ENCODE results near the gene MRPS12. TPM values are rescaled to one million over a fixed set of nuclear protein-coding genes. Genes with fewer than 3 reads are reported as not detected.
A peak's percentile ranks its signal among the peaks of the same experiment; 100 is the strongest.

MRPS12 gene
- total RNA-seq, 2 experiments from 2014 or later: 62.4 to 76.0 TPM

DNA sequence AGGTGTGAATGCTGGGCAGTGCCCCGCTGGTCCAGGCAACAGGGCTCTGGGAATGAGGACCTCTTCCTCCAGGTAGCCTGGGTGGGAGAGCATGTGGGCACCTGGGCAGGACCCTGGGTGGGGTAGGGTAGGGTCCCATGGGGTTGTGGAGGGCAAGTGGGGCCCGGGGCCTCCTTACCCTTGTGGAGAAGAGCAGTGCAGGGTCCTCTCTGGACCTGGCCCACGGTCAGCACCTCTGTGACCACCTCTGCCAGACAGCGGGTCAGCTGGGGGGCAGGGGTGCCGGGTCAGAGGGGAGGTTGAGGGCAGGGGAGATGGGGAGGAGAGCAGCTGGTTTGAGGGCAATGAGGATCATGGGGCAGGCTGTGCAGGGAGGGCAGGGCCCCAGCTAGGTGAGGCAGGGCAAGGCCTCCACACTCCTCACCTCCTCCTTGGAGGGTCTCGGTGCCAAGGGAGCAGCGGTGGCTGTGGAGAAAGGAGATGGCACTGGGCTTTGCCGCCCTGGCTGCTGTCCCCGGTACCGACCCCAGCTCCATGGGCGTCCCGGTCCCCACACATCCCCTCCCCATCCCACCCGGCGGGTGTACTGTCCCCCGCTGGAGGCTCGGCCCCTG lies 19.2 kb upstream of the MRPS12 start:
- intact Hi-C loops (cut with DNase I, micrococcal nuclease): no loop called here
- peaks cover 27% of the 10 kb centered on the region for H3K36me3 Mint-ChIP-seq (ENCODE audit: low read depth)
- H3K4me1 Mint-ChIP-seq: peaks cover 13% of the 10 kb centered on the region
- ATAC-seq (no peak), DNase-seq (no peak)
- no peaks in the 10 kb centered on the region for H3K9me3 Mint-ChIP-seq (ENCODE audit: low read depth)
- H3K4me3 Mint-ChIP-seq: no peak overlapping the region
- H3K27me3 Mint-ChIP-seq: no peaks in the 10 kb centered on the region
- CTCF ChIA-PET: no interaction called here
- POLR2A ChIA-PET: no interaction called here
- no peak overlapping the region for H3K27ac Mint-ChIP-seq

DNA sequence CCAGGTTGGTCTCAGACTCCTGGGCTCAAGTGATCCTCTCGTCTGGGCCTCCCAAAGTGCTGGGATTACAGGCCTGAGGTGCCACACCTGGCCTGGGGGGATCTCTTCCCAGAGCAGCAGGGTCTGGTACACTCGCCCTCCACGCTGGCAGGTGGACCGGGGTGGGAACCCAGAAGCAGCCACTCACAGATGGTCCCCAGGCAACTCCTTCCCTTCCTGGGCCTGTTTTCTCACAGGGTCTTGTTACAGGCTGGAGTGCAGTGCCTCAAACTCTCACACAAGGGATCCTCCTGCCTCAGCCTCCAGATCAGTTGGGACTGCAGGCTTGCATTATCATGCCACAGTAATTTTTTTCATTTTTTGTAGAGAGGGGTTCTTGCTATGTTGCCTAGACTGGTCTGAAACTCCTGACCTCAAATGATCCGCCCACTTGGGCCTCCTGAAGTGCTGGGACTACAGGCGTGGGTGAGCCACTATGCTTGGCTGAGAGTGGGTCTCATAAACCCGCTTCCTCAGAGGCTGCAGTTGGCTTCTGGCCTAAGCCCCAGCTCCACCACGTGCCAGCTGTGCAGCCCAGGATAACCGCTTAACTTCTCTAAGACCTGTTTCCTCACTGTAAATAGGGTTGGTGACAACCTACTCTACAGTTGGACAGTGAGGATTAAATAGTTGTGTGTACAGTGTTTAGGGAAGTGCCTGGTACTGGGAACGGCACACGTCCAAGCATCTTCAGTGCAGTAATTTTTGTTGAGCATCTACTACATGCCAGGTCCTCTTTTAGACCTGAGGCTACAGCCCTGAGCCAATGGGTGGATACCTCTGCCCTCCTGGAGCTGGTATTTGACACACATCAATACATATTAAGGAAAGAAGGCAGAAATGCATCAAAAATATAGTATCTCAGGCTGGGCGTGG lies 17.9 kb upstream of the MRPS12 start:
- H3K4me3 Mint-ChIP-seq: no peak overlapping the region
- CTCF ChIA-PET: no interaction called here
- H3K27ac Mint-ChIP-seq: no peak overlapping the region
- DNase-seq (no peak), ATAC-seq (peak; percentile 28)
- peaks cover 13% of the 10 kb centered on the region for H3K4me1 Mint-ChIP-seq
- peaks cover 17% of the 10 kb centered on the region for H3K36me3 Mint-ChIP-seq (ENCODE audit: low read depth)
- H3K27me3 Mint-ChIP-seq: no peaks in the 10 kb centered on the region
- intact Hi-C loops (cut with DNase I, micrococcal nuclease): no loop called here
- POLR2A ChIA-PET: interaction anchor here (0.5 to 0.6 kb wide), 2 partner anchors 13 to 482 kb away, joined by 3 to 5 read pairs; no protein-coding TSS in a partner anchor
- no peaks in the 10 kb centered on the region for H3K9me3 Mint-ChIP-seq (ENCODE audit: low read depth)

DNA sequence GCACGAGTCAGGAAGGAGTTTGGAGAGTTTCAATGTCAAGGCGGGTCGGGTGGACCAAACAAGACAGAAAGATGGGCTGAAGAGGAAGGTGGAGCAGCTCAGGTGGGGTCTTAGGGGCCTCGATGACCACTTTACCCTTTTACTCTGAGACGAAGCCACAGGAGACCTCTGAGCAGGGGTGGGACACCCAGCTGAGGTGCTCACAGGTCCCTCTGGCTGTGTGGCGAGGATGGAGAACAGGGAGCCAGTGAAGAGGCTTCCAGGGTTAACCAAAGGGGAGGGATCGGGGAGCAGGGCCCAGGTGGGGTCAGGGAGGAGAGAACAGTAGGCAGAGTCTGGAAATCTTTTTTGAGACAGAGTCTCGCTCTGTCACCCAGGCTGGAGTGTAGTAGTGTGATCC lies 16.8 kb upstream of the MRPS12 start:
- no peak for ATAC-seq
- POLR2A ChIA-PET: no interaction called here
- peaks cover 10% of the 10 kb centered on the region for H3K36me3 Mint-ChIP-seq (ENCODE audit: low read depth)

DNA sequence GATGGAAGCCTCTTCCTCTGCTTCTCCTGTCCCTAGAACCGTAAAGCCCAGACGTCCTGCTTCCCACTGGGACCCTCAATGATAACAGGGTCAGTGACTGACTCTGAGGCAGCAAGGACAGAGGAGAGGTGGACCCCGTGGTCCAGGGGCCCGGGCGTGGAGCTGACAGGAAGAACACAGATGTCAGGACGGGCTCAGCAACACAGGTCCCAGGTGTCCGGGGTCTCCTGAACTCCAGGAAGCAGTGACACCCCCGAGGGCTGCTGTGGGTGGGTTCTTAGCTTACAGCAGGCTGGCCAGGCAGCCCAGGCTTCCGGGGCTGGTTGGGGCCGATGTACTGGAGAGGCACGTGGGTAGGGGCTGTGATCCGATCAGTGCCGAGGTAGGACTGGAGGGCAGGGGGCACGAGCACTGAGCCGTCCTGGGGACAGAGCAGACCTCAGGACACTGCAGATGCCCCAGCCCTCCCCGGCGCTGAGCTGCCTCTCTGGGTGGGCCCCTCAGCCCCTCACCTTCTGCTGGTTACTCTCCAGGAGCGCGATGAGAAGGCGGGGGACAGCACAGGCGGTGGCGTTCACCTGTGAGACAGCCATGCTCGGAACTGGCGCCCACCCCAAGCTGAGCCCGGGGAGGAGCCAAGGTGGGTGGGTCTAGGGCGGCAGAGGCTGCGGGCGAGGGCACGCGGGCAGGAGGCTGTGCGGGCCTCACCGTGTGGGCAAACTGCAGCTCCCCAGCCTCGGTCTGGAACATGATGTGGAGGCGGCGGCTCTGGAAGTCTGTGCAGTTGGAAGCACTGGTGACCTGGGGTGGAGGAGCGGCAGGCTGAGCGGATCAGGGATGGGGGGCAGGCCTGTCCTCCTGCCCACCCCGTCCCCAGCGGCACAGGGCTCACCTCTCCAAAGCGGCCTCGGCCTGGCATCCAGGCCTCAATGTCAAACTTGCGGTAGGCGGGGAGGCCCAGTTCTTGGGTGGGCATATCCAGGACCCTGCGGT lies 15.1 kb upstream of the MRPS12 start:
- no peak overlapping the region for H3K27ac Mint-ChIP-seq
- no peak overlapping the region for H3K4me3 Mint-ChIP-seq
- intact Hi-C loops (cut with DNase I, micrococcal nuclease): no loop called here
- ATAC-seq: no peak
- ChIA-PET POLR2A (no interaction called here), CTCF (interaction anchor here (1.9 kb wide), 1 partner anchor 15 kb away, joined by 5 read pairs; the partner anchor contains the start of genes MRPS12 and SARS2)
- no peaks in the 10 kb centered on the region for H3K9me3 Mint-ChIP-seq (ENCODE audit: low read depth)
- H3K27me3 Mint-ChIP-seq: no peaks in the 10 kb centered on the region
- peaks cover 6% of the 10 kb centered on the region for H3K36me3 Mint-ChIP-seq (ENCODE audit: low read depth)
- H3K4me1 Mint-ChIP-seq: peaks cover 7% of the 10 kb centered on the region
- DNase-seq: no peak

More for the DNA sequence above, 16.8 kb upstream of the MRPS12 start:
- Mint-ChIP-seq H3K27me3 (no peaks in the 10 kb centered on the region), H3K9me3 (ENCODE audit: low read depth) (no peaks in the 10 kb centered on the region), H3K27ac (no peak overlapping the region), H3K4me3 (no peak overlapping the region), H3K4me1 (peaks cover 9% of the 10 kb centered on the region)
- CTCF ChIA-PET: interaction anchor here (1.9 kb wide), 1 partner anchor 17 kb away, joined by 5 read pairs; the partner anchor contains the start of genes MRPS12 and SARS2
- intact Hi-C loops (cut with DNase I, micrococcal nuclease): no loop called here
- no peak for DNase-seq

DNA sequence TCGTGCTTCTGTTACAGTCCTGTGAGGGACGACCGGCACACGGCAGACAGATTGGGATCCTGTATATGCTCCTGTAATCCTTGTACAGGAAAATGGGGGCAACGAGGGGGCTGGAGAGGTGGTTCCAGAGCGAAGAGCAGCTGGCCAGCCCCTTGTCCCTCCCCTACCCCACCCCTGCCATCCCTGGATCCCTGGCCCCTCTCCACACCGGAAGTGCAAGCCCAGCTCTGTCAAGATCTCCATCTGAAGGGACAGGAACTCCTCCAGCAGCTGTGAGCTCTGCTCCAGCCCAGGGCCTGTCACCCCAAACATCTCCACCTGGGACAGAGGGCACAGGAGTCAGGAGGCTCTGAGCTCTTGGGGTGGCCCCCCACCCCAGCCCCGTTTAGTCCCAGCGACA lies 13.2 kb upstream of the MRPS12 start:
- DNase-seq (no peak), ATAC-seq (no peak)
- intact Hi-C loops (cut with DNase I, micrococcal nuclease): no loop called here
- no peaks in the 10 kb centered on the region for H3K27me3 Mint-ChIP-seq
- peaks cover 5% of the 10 kb centered on the region for H3K4me1 Mint-ChIP-seq
- H3K36me3 Mint-ChIP-seq (ENCODE audit: low read depth): peaks cover 12% of the 10 kb centered on the region
- no peak overlapping the region for H3K27ac Mint-ChIP-seq
- ChIA-PET CTCF (interaction anchor here (0.7 to 1.1 kb wide), 2 partner anchors 13 to 171 kb away, joined by 3 to 4 read pairs; partner anchors contain the start of genes MRPS12 and SARS2), POLR2A (no interaction called here)
- no peaks in the 10 kb centered on the region for H3K9me3 Mint-ChIP-seq (ENCODE audit: low read depth)
- no peak overlapping the region for H3K4me3 Mint-ChIP-seq

DNA sequence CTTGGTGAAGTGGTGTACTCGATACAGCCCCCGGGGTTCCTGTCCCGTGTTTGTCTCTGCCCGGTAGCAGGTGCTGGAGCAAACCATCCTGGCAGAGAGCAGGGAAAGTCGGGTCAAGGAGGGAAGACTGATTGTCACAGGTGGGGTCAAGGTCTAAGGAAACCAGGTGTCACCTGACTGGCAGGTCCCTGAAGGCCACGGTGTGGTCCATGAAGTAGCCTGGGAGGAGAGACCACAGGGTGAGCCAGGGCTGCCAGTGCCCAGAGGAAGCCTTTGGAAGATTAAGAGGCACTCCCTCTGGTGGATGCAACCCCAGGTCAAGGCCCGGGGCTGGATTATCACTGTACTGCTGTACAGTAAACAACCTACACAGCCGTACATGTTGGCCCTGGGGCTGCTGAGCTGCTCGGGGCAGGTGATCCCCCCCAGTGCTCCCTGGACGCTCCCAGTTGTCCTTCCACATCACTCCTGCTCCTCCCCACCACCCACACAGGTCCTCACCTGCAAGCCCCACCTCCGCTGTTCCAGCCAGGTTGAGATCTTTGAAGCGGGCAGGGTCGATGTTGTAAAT lies 12.7 kb upstream of the MRPS12 start:
- H3K27ac Mint-ChIP-seq: no peak overlapping the region
- H3K4me1 Mint-ChIP-seq: no peaks in the 10 kb centered on the region
- ChIA-PET CTCF (interaction anchor here (1.1 kb wide), 1 partner anchor 13 kb away, joined by 4 read pairs; the partner anchor contains the start of genes MRPS12 and SARS2), POLR2A (no interaction called here)
- no peaks in the 10 kb centered on the region for H3K27me3 Mint-ChIP-seq
- no peaks in the 10 kb centered on the region for H3K9me3 Mint-ChIP-seq (ENCODE audit: low read depth)
- peaks cover 12% of the 10 kb centered on the region for H3K36me3 Mint-ChIP-seq (ENCODE audit: low read depth)
- DNase-seq: no peak
- H3K4me3 Mint-ChIP-seq: no peak overlapping the region
- no peak for ATAC-seq
- intact Hi-C loops (cut with DNase I, micrococcal nuclease): no loop called here

DNA sequence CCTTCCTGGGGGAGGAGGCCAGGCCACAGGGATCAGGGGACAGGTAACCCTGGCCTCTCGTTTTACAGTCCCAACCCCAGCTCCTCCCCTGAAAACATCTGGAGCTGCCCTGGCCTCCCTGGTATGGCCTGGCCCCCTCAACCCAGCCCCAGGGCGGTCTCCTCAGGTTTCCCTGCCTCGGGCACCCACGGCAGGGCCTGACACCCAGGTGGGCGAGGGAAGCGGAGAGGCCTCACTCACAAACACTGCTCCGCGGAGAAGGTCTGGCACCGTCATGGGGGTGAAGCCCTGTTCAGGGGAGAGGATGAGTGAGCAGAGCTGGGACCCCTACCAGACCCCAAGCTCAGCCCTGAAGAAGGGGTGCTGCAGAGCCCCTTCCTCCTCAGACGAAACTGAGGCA lies 12.2 kb upstream of the MRPS12 start:
- DNase-seq: no peak
- no peak overlapping the region for H3K4me3 Mint-ChIP-seq
- ChIA-PET CTCF (interaction anchor here (1.0 kb wide), 1 partner anchor 369 kb away, joined by 3 read pairs; no protein-coding TSS in a partner anchor), POLR2A (no interaction called here)
- H3K36me3 Mint-ChIP-seq (ENCODE audit: low read depth): peaks cover 12% of the 10 kb centered on the region
- intact Hi-C loops (cut with DNase I, micrococcal nuclease): no loop called here
- H3K4me1 Mint-ChIP-seq: no peaks in the 10 kb centered on the region
- no peak for ATAC-seq
- no peak overlapping the region for H3K27ac Mint-ChIP-seq
- no peaks in the 10 kb centered on the region for H3K27me3 Mint-ChIP-seq
- H3K9me3 Mint-ChIP-seq (ENCODE audit: low read depth): no peaks in the 10 kb centered on the region

DNA sequence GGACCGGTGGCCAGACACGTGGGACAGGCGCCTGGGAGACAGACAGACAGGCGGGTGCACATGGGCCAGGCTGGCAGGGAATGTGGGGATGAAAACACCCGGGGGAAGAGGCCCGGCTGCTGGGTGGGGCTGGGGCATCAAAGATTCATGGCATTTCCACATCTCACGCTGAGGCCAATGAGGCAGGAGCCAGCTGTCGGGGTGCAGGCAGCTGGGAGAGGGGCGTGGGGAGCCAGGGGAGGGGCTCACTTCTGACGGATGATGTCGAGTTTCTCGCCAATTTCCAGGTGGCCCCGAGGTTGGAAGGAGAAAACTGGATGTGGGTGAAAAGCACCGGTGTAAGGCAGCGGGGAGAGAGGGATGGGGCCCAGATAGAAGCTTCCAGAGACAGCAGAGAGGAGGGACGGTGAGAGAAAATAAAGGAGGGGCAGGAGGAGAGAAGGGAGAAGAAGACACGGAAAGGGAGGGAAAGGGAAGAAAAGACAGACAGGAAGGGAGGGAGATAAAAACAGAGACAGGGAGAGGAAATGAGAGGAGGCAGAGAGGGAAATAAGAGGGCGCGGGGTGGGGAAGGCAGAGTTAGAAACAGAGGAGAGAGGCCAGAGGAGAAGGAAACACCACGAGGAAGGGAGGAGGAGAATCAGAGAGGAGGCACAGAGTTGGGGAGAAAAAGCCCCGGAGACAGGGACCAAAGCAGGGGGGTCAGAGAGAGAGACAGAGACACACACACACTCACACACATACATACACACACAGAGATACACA lies 10.7 kb upstream of the MRPS12 start:
- ChIA-PET CTCF (interaction anchor here (1.1 kb wide), 1 partner anchor 11 kb away, joined by 5 read pairs; the partner anchor contains the start of genes MRPS12 and SARS2), POLR2A (interaction anchor here (0.7 kb wide), 1 partner anchor 82 kb away, joined by 4 read pairs; no protein-coding TSS in a partner anchor)
- intact Hi-C loops (cut with DNase I, micrococcal nuclease): no loop called here
- no peak overlapping the region for H3K27ac Mint-ChIP-seq
- peaks cover 18% of the 10 kb centered on the region for H3K36me3 Mint-ChIP-seq (ENCODE audit: low read depth)
- H3K4me3 Mint-ChIP-seq: no peak overlapping the region
- no peaks in the 10 kb centered on the region for H3K9me3 Mint-ChIP-seq (ENCODE audit: low read depth)
- DNase-seq: no peak
- no peak for ATAC-seq
- H3K27me3 Mint-ChIP-seq: no peaks in the 10 kb centered on the region
- no peaks in the 10 kb centered on the region for H3K4me1 Mint-ChIP-seq

DNA sequence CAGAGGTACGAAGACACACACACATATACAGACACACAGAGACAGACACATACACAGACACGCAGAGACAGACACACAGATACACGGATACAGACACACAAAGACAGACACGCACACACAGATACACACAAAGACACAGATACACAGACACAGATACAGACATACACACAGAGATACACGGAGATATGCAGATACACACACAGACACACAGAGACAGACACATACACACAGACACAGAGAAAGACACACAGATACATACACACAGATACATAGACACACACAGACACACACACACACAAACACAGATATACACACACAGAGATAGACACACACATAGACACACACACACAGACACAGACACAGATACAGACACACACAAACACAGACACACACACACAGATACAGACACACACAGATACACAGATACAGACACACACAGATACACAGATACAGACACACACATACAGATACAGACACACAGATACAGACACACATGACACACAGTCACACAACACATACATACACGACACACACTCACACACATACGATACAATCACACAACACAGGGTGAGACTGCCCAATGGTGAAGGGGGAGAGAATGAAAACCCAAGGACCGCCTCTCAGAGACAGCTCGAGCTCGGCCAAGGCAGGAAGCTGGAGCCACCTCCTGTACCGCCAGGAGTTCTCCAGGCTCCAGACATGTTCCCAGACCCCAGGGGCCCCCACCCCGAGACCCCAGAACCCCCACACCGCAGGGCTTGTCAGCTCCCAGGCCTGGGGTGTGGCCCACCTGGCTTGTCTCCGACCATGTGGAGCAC lies 9.9 kb upstream of the MRPS12 start:
- POLR2A ChIA-PET: no interaction called here
- no peaks in the 10 kb centered on the region for H3K9me3 Mint-ChIP-seq (ENCODE audit: low read depth)
- CTCF ChIA-PET: interaction anchor here (1.2 kb wide), 1 partner anchor 10 kb away, joined by 3 read pairs; the partner anchor contains the start of genes MRPS12 and SARS2
- intact Hi-C loops (cut with DNase I, micrococcal nuclease): no loop called here
- H3K4me1 Mint-ChIP-seq: no peaks in the 10 kb centered on the region
- H3K4me3 Mint-ChIP-seq: no peak overlapping the region
- no peak for ATAC-seq
- peaks cover 18% of the 10 kb centered on the region for H3K36me3 Mint-ChIP-seq (ENCODE audit: low read depth)
- H3K27ac Mint-ChIP-seq: no peak overlapping the region
- H3K27me3 Mint-ChIP-seq: no peaks in the 10 kb centered on the region
- DNase-seq: no peak

Measured in activated CD4-positive, alpha-beta T cell treated with anti-CD3 and anti-CD28 coated beads for 36 hours (primary cell).